Effector CD8-positive, alpha-beta T cell (primary cell): Measurements from ENCODE around the gene CRYGN.

Source experiments
- DNase-seq: peaks from one replicate; lab custom pipeline; 2025; lab: John Stamatoyannopoulos, UW

CRYGN gene

GRCh38 chr7:151438864-151439601 lies 908 bp downstream of the CRYGN start:
- DNase-seq: no peak

- DNase-seq: no peak
Observed at GRCh38 chr7:151437866-151438516, 1.9 kb downstream of the CRYGN start.

GRCh38 chr7:151437159-151437553 lies 2.8 kb downstream of the CRYGN start:
- DNase-seq: no peak

GRCh38 chr7:151436446-151437158 lies 3.3 kb downstream of the CRYGN start:
- no peak for DNase-seq

GRCh38 chr7:151435971-151436370 lies 4.0 kb downstream of the CRYGN start:
- DNase-seq: no peak

GRCh38 chr7:151435103-151435916 lies 4.6 kb downstream of the CRYGN start:
- DNase-seq: no peak

GRCh38 chr7:151434549-151434948 lies 5.4 kb downstream of the CRYGN start:
- no peak for DNase-seq

- no peak for DNase-seq
Observed at GRCh38 chr7:151433721-151434400, 6.1 kb downstream of the CRYGN start.

- peak; percentile 30 for DNase-seq
Observed at GRCh38 chr7:151432658-151433521, 7.1 kb downstream of the CRYGN start.

- no peak for DNase-seq
Observed at GRCh38 chr7:151431768-151432311, 8.1 kb downstream of the CRYGN start.

GRCh38 chr7:151431281-151431767 lies 8.6 kb downstream of the CRYGN start:
- no peak for DNase-seq

- DNase-seq: no peak
Observed at GRCh38 chr7:151430391-151431205, 9.3 kb downstream of the CRYGN start.

GRCh38 chr7:151429560-151430331 lies 10.2 kb downstream of the CRYGN start:
- DNase-seq: peak; percentile 16

- DNase-seq: no peak
Observed at GRCh38 chr7:151429237-151429559, 10.7 kb downstream of the CRYGN start.

- no peak for DNase-seq
Observed at GRCh38 chr7:151428378-151429236, 11.3 kb downstream of the CRYGN start.

GRCh38 chr7:151427705-151428377 lies 12.1 kb downstream of the CRYGN start:
- DNase-seq: no peak
